ENCODE results near the gene NHERF2. TPM values are rescaled to one million over a fixed set of nuclear protein-coding genes. Genes with fewer than 3 reads are reported as not detected.

NHERF2 gene
- total and polyA plus RNA-seq, 2 of the 4 experiments (the other 2 are of a cell fraction), result 18.6 to 77.8 TPM

DNA sequence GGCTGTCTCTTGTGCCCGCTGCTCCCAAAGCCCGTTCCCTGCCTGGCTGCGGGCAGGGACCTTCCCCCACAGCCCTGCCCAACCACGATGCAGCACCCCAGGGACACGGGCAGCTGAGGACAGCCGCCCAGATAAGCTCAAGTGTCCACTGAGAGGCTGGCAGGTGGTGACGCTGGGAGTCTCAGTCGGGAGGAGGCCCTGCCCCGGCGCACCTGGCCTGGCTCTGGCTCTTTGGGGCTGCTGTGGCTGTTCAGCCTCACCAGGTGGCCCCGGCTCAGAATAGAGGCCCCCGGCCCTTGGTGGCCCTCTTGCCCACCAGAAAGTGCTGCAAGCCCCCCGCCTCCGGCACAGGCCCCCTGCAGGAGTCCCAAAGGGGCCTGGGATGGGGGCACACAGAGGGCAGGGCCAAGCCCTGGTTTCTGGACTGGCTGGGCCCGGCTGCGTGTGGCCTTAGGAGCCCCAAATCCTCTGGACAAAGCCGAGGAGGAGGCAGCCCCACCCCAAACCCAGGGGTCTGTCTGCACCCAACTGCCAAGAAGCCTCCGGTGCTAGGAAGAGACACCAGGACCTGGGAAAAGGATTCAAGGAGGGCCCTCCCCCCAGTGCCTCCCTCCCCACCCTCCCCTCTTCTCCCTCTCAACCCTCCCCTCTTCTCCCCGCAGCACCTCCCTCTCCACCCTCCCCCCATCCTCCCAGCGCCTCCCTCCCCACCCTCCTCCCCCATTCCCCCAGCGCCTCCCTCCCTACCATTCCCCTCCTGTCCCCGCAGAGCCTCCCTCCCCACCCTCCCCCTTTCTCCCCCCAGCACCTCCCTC is 15.7 kb downstream of the NHERF2 start:
- in situ Hi-C loops (cut with MboI; ENCODE audit: low sequenced_read_pairs) (no loop called here), dilution Hi-C loops (cut with HindIII; ENCODE audit: low sequenced_read_pairs, unreplicated experiment) (no loop called here), intact Hi-C loops (cut with micrococcal nuclease) (no loop called here)
- Histone ChIP-seq H3K56ac (ENCODE audit: extremely low read depth, insufficient read depth, low read length) (no peak overlapping the region), H2BK15ac (ENCODE audit: low read depth, low read length) (no peak overlapping the region), H3K4ac (ENCODE audit: low read depth, low read length) (peak overlapping the region; percentile 15), H3K4me2 (ENCODE audit: low read depth, low read length) (no peak overlapping the region), H3K27ac (ENCODE audit: insufficient read depth, low read length) (no peak overlapping the region), H4K5ac (ENCODE audit: low read depth, low read length) (no peak overlapping the region; the same call in 1 of the 2 replicates), H3K36me3 (ENCODE audit: control insufficient read depth, insufficient read depth, low read length) (peaks cover 21% of the 10 kb centered on the region; the same call in 1 of the 2 replicates), H2AFZ (replicated peaks; ENCODE audit: low read length, poor library complexity) (no peak overlapping the region), H3K23ac (ENCODE audit: low read depth, low read length) (no peak overlapping the region), H3K4me3 (ENCODE audit: insufficient read depth, low read depth, low read length) (no peak overlapping the region), H2BK5ac (ENCODE audit: low read depth, low read length, poor library complexity, severe bottlenecking) (no peak overlapping the region), H4K91ac (ENCODE audit: insufficient read depth, low read depth, low read length) (peak overlapping the region; percentile 23; the same call in 1 of the 2 replicates), H3K9me3 (ENCODE audit: control insufficient read depth, insufficient read depth, low read length) (no peaks in the 10 kb centered on the region), H3K18ac (ENCODE audit: low read depth, low read length) (no peak overlapping the region; the same call in 1 of the 2 replicates), H2AK5ac (ENCODE audit: low read depth, low read length) (peak overlapping the region; percentile 66), H3K79me1 (ENCODE audit: low read depth in 1 of 2, low read length in 2 of 2) (peaks cover 16 to 47% of the 10 kb centered on the region in 2 experiments; a peak in 3 of 4 replicates), H3K4me1 (ENCODE audit: control insufficient read depth, insufficient read depth, low read length) (peaks cover 42% of the 10 kb centered on the region), H3K27me3 (ENCODE audit: control insufficient read depth, insufficient read depth, low read length) (no peaks in the 10 kb centered on the region), H2BK20ac (ENCODE audit: low read depth, low read length) (no peak overlapping the region), H3K14ac (replicated peaks; ENCODE audit: low read depth, low read length) (no peak overlapping the region), H3K9me1 (ENCODE audit: insufficient read depth, low read length) (peaks cover 17% of the 10 kb centered on the region), H3K9ac (ENCODE audit: low read depth, low read length) (no peak overlapping the region), H2BK120ac (ENCODE audit: low read depth, low read length) (peak overlapping the region; percentile 10; the same call in 1 of the 2 replicates), H4K20me1 (ENCODE audit: insufficient read depth, low read length) (no peaks in the 10 kb centered on the region; the same call in 1 of the 2 replicates), H4K8ac (ENCODE audit: low read depth in 2 of 2, low read length in 2 of 2) (no peak overlapping the region), H2AK9ac (replicated peaks; ENCODE audit: low read depth, low read length, poor library complexity) (peak overlapping the region; percentile 77)
- ATAC-seq (ENCODE audit: low read depth) (no peak), DNase-seq (no peak)
- BruUV-seq (replicated peaks), result no TSS peak
- 89% methylated on average over 12 of the region's 22 CpGs; no CpG with 5 or more reads in 1 of the 2 experiments for WGBS, 2 experiments (ENCODE audit: extremely low coverage in 2 of 2, insufficient read length in 1 of 2)
- TF ChIP-seq BHLHE40 (IDR thresholded peaks at IDR 0.05; ENCODE audit: low read depth, low read length) (no peak), CEBPB (IDR thresholded peaks at IDR 0.05; ENCODE audit: low read depth, low read length) (no peak), MXI1 (IDR thresholded peaks at IDR 0.05; ENCODE audit: borderline replicate concordance, low read depth, low read length) (no peak), MAFK (IDR thresholded peaks at IDR 0.05; ENCODE audit: low read depth, low read length) (no peak), NFE2L2 (IDR thresholded peaks at IDR 0.05; ENCODE audit: low read depth, low read length) (no peak), RFX5 (IDR thresholded peaks at IDR 0.05; ENCODE audit: low read depth, low read length) (no peak)
- TF ChIP-seq, protein P1, sequence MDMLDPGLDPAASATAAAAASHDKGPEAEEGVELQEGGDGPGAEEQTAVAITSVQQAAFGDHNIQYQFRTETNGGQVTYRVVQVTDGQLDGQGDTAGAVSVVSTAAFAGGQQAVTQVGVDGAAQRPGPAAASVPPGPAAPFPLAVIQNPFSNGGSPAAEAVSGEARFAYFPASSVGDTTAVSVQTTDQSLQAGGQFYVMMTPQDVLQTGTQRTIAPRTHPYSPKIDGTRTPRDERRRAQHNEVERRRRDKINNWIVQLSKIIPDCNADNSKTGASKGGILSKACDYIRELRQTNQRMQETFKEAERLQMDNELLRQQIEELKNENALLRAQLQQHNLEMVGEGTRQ (IDR thresholded peaks at IDR 0.05; ENCODE audit: low read depth, low read length), result no peak
- ChIA-PET CTCF (no interaction called here), POLR2A (ENCODE audit: unreplicated experiment) (no interaction called here)
